GM18517 (cell line): ENCODE results near the gene HEXIM2.
A peak's percentile ranks its signal among the peaks of the same experiment; 100 is the strongest.

ENCODE experiments used
- ATAC-seq: cut with Tn5 transposase; IDR thresholded peaks from one replicate; pipeline ENCODE4 v1.9.1; 2021; ENCODE audit warnings: mild to moderate bottlenecking, moderate library complexity; ENCODE audit not compliant: unreplicated experiment

The HEXIM2 gene

DNA sequence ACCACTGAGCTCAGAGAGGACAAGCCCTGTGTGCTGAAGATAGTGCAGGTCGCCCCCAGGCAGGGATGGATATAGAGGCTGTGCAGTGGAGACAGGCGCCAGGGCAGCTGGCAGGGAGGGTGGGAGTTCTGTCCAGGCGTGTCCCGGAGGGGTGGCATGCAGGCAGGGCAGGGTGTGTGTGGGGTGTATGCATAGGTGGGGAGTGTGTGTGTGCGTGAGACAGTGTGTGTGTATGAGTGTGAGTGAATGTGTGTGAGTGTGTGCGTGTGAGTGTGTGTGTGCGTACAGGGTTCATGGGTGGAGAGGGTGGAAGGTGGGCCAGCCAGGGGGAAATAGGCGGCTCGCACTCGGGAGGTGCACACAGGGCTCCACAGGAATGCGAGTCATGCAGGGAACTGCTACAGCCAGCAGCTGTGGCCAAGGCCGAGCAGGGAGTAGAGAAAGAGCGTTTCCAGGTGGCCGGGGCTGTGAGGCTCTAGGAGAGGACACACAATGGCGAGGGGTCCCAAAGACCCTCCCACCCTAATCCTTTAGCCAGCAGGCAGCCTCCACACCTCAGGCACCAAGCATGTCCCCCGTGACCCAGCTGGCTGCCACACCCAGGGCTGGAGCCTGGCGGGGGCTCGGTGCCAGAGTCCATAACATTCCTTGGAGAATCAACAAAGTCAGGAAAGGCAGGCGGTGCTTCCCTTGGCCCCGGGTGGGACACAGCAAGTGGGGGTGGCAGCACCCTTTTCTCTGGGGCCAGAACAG is 34.0 kb upstream of the HEXIM2 start:
- ATAC-seq: no peak

DNA sequence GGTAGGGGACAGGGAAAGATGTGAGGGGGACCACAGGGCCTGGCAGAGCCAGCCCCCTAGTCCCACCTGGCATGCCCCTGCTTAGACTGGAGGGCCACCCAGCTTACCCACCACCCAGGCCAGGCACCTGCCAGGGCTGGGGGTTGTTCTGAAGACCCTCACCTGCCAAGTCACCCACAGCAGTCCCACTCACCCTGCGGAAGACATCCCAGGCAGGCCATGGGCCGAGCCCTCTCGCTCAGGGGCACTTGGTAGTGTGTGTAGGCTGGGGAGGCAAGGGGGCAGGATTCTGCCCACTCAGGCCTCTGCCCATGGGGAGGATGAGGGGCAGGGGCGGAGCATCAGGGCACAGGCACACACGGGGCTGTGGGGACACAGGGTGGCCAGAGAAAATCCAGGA is 33.3 kb upstream of the HEXIM2 start:
- no peak for ATAC-seq

- ATAC-seq: no peak
These were observed 32.7 kb upstream of the HEXIM2 start for GRCh38 chr17:45128989-45129388.

- ATAC-seq: no peak
These were observed 32.2 kb upstream of the HEXIM2 start for GRCh38 chr17:45129426-45129939.

- no peak for ATAC-seq
These were observed 31.6 kb upstream of the HEXIM2 start for GRCh38 chr17:45129940-45130680.

- ATAC-seq: no peak
These were observed 30.7 kb upstream of the HEXIM2 start for GRCh38 chr17:45130681-45131615.

DNA sequence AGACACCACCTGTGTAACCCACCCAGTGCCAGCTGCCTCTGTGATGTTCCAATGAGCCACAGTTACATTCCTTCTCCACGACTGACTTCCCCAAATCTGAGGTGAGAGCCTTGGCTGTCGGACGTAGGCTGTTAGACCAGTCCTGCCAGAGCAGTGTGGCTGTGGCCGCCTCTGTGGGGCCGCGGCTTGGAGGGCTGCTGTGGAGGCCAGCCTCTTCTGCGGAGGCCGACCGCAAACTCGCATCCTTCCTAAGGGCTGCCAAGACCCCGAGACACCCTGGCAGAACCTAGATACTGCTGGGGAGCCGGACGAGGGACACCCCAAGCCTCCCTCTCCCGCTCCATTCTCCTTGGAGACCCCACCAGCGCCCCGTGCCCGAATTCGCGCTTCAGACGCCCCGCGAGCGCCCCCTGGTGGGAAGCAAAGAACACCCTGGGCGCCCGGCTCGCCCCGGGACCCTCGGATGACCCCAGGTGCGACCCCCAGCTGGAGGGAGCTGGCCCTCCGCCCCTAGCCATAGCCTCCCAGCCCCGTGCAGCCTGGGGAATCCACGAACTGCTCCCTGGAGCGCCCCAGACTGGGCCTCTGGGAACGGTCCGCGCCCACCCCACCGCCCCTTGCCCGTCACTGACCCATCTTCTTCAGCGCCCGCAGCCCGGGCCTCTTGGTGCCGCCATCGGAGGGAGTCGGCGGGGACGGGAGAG is 29.9 kb upstream of the HEXIM2 start:
- ATAC-seq: no peak

DNA sequence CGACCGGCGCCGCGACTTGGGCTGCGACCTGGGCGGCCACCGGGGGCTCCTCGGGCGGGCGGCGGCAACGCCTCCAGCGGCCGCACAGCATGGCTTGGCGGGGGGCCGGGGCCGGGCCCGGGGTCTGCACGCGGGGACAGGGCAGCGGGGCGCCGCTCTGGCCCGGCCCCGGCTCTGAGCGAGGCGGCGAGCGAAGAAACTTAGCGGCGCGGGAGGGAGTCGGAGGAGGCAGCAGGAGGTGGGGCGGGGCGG is 29.4 kb upstream of the HEXIM2 start, which contains the start of gene PLCD3:
Gene PLCD3 (minus strand): TSS at position 196 of the 252 bp plus-strand sequence. CDS start 105 bp downstream, at position 91.
- ATAC-seq: no peak

GRCh38 chr17:45132572-45133463 is 28.9 kb upstream of the HEXIM2 start:
- ATAC-seq: no peak

DNA sequence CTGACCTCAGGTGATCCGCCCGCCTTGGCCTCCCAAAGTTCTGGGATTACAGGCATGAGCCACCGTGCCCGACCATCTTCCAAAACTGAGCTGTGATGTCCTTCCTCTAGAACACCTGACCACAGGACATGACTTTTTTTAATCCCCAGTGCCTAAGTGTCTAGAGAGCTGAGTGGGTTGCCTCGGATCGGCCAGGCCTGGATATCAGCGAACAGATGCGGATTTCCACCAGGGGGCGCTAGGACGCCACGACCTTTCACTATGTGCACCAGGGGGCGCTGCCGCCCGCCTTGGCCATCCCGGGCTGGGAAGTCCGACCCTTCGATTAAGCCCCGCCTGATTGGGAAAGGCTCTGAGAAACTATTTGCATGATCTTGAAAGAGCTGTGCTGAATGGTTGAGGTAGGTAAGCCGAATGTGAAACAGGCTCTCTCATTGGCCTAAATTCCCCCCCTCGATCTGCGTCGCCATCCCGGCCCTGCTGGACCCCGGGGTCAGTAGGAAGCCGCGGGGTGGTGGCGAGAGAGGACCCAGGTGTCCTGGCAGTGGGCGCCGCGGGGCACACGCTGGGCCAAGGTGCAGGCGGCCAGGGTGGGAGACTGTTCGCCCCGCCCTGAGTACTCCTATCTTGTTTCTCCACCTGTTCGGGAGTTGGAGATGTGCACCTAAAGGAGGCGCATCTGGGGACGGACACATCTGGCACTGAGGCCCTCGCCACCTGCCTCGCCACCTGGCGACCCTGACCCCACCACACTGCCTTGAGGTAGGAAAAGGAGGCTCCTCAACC is 26.3 kb upstream of the HEXIM2 start, which contains the start of gene ACBD4:
Gene ACBD4 (plus strand): TSS at position 496 of the 786 bp plus-strand sequence. CDS start 458 bp downstream, outside the sequence.
- peak; percentile 90 for ATAC-seq

GRCh38 chr17:45135978-45136791 is 25.5 kb upstream of the HEXIM2 start:
- ATAC-seq: no peak

DNA sequence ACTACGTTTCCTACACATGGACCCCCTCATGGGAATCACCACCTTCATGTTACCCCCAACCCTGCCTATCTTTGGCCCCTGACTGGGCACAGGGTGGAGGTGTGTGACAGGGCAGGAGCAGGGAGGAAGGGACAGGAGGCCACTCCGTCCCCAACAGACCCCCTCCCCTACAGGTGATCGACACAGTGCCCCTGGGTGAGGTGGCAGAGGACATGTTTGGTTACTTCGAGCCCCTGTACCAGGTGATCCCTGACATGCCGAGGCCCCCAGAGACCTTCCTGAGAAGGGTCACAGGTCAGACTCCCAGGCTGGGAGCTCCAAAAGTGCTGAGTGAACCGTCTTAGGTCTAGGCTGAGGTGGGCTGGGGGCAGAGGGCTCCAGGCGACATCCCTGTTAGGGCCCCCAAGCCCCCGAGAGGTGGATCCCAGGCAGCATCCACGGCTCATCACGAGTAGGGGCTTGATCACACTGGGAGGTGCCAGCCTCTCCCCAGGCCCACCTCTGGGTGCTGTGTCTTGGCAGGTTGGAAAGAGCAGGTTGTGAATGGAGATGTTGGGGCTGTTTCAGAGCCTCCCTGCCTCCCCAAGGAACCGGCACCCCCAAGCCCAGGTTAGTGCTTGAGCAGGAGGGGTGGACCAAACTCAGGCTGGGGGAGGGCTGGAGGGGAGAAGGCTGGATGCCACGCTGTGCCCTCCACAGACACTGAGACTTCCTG is 24.7 kb upstream of the HEXIM2 start:
- ATAC-seq: no peak

- no peak for ATAC-seq
These were observed 23.9 kb upstream of the HEXIM2 start for GRCh38 chr17:45137561-45138305.

- no peak for ATAC-seq
These were observed 22.7 kb upstream of the HEXIM2 start for GRCh38 chr17:45138911-45139532.

- no peak for ATAC-seq
These were observed 22.1 kb upstream of the HEXIM2 start for GRCh38 chr17:45139533-45139920.

GRCh38 chr17:45143094-45143670 is 18.5 kb upstream of the HEXIM2 start:
- ATAC-seq: no peak
